Sigmoid colon (tissue), 7 donors: ENCODE data around the gene CIDEA. TPM values are rescaled to one million over a fixed set of nuclear protein-coding genes. Genes with fewer than 3 reads are reported as not detected.

Experiments
- DNase-seq: peaks from one replicate; pipeline ENCODE4 v3.0.0-alpha.2; 2019
- H3K27ac ChIP-seq, 4 donors: fragments of 200-600 bp; sonication (generic); one replicate each; pipeline ENCODE4 v1.5.1; 2016 to 2019; ENCODE audit warnings: mild to moderate bottlenecking in 1 of 4
- H3K27me3 ChIP-seq, 3 donors: fragments of 200-600 bp; sonication (generic); one replicate each; pipeline ENCODE4 v1.5.1; 2019; ENCODE audit warnings: mild to moderate bottlenecking in 1 of 3
- H3K36me3 ChIP-seq, 4 donors: fragments of 200-600 bp; sonication (generic); one replicate each; pipeline ENCODE4 v1.5.1; 2016 to 2019
- H3K4me1 ChIP-seq, 4 donors: fragments of 200-600 bp; sonication (generic); one replicate each; pipeline ENCODE4 v1.5.1; 2017 to 2019
- H3K4me3 ChIP-seq, 4 donors: fragments of 200-600 bp; sonication (generic); one replicate each; pipeline ENCODE4 v1.5.1; 2017 to 2019; ENCODE audit warnings: mild to moderate bottlenecking in 2 of 4, moderate library complexity in 1 of 4
- H3K9me3 ChIP-seq, 4 donors: fragments of 200-600 bp in 3 of 4; sonication (generic) in 3 of 4; one replicate each; pipeline versions ENCODE4 v1.5.1 to v1.6.1; 2013 to 2019
- EP300 ChIP-seq, 4 donors: sonication (generic); formaldehyde crosslinking; IDR thresholded peaks; one replicate each; pipeline ENCODE4 v1.6.1; 2017; ENCODE audit warnings: antibody characterized with exemption in 4 of 4
- POLR2A ChIP-seq, 2 donors: fragments of 450-650 bp; IDR thresholded peaks; one replicate each; pipeline ENCODE4 v1.6.1; 2016; ENCODE audit warnings: antibody characterized with exemption in 2 of 2, mild to moderate bottlenecking in 2 of 2, moderate library complexity in 2 of 2
- POLR2AphosphoS5 ChIP-seq, 4 donors: sonication (generic); formaldehyde crosslinking; IDR thresholded peaks; one replicate each; pipeline ENCODE4 v1.6.1; 2017; ENCODE audit warnings: antibody characterized with exemption in 4 of 4
- WGBS, 2 donors: extraction: QIAGEN DNeasy Blood & Tissue Kit; methylation state at CpG; one replicate each; pipeline ENCODE4 v1.1.7; 2013; 5-methylcytosine and 5-hydroxymethylcytosine counted together
- intact Hi-C: fragments of 100-400 bp; cut with DNase I; formaldehyde crosslinking; loops from one replicate; pipeline ENCODE4 v1.15.1; 2023
- polyA plus RNA-seq, 3 donors: library from polyadenylated mRNA; stranded (reverse); fragments of 200-250 nt; gene quantifications; one replicate each; pipeline ENCODE4 v1.2.3, GENCODE V29; 2013
- total RNA-seq, 4 donors: library from RNA; depleted of rRNA; stranded (reverse); fragments of >200 nt; gene quantifications; one replicate each; pipeline ENCODE4 v1.1.0, GENCODE V29; 2016
- TF ChIP-seq, protein P1 (sequence below), 4 experiments: fragments of 450-650 bp in 3 of 4; fragments of 200-600 bp in 1 of 4; IDR thresholded peaks; one replicate each; pipeline ENCODE4 v1.5.1; 2016 to 2019; ENCODE audit warnings: antibody characterized with exemption in 4 of 4, mild to moderate bottlenecking in 3 of 4, moderate library complexity in 2 of 4
- donor health status: healthy with polysubstance abuse.
- donor health status: Bipolar disorder and iron deficiency.
- donor health status: healthy.

The CIDEA gene
- total and polyA plus RNA-seq, 7 donors: 4.2 to 17.8 TPM; not detected in 5

DNA sequence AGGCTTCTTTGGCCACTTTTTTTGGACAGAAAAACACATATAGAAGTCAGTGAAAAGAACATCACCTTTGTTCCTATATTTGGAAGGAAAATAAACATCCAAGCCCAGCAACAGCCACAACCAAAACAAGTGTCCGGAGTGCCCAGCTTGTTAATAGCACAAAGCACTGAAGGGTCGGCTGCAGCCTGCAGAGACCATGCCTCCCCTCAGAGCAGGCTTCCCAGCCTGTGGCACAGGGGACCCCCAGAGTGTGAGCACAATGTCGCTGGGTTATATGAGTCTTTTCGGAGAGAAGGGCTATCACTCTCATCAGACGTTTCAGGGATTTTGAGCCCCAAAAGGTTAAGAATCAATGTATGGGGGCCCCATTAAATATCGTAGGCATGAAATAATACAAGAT is 6.2 kb upstream of the CIDEA start:
- Histone ChIP-seq H3K27ac (no peak overlapping the region), H3K4me1 (no peaks in the 10 kb centered on the region), H3K9me3 (no peaks in the 10 kb centered on the region), H3K4me3 (no peak overlapping the region), H3K36me3 (no peaks in the 10 kb centered on the region), H3K27me3 (peaks cover 0 to 34% (median 0%) of the 10 kb centered on the region in 3 donors)
- no peak for TF ChIP-seq POLR2A (IDR thresholded peaks at IDR 0.05)
- TF ChIP-seq, protein P1, sequence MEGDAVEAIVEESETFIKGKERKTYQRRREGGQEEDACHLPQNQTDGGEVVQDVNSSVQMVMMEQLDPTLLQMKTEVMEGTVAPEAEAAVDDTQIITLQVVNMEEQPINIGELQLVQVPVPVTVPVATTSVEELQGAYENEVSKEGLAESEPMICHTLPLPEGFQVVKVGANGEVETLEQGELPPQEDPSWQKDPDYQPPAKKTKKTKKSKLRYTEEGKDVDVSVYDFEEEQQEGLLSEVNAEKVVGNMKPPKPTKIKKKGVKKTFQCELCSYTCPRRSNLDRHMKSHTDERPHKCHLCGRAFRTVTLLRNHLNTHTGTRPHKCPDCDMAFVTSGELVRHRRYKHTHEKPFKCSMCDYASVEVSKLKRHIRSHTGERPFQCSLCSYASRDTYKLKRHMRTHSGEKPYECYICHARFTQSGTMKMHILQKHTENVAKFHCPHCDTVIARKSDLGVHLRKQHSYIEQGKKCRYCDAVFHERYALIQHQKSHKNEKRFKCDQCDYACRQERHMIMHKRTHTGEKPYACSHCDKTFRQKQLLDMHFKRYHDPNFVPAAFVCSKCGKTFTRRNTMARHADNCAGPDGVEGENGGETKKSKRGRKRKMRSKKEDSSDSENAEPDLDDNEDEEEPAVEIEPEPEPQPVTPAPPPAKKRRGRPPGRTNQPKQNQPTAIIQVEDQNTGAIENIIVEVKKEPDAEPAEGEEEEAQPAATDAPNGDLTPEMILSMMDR (IDR thresholded peaks at IDR 0.05): no peak
- TF ChIP-seq EP300 (IDR thresholded peaks at IDR 0.05): no peak
- TF ChIP-seq POLR2AphosphoS5 (IDR thresholded peaks at IDR 0.05): no peak
- intact Hi-C loops: no loop called here
- no peak for DNase-seq
- WGBS, 2 donors: 69 to 81% methylated on average over 6 of the region's 6 CpGs

DNA sequence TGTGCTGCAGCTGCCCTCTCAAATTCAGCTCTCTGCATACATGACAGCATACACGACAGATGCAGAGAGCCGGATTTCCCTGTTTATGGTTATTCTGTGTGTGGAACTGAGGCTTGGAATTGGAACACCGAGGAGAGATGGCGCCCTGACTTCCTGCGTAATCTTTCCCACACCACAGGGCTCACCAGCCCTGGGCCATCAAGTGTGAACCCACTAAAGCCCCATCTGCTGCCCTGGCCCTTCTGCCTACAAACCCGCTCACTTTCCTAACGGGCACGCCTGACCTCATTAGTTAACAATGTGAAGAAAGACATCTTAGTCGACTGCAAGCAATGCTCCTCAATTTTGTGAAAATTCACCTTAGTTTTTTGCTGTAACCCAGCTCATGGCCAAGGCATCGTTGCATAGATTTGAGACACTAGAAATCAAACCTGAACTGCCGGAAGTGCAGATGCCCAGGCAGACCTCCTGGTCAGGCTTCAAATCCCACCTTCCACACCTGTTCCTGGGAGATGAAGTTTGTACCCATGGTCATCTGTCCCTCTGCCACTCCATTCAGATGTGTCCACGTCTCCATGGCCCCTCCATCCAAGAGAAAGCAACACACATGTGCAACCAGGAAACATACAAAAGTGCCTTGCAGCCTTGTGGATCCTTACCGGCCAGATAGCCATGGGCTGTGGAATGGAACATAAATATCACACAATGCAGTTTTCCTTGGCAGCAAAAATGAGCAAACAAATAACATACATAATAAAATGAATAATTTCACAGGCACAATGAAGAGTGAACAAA is 5.0 kb upstream of the CIDEA start:
- Histone ChIP-seq H3K27ac (no peak overlapping the region), H3K27me3 (peaks cover 2 to 46% (median 10%) of the 10 kb centered on the region in 3 donors), H3K4me3 (no peak overlapping the region), H3K4me1 (peaks cover 0 to 9% (median 7%) of the 10 kb centered on the region in 4 donors), H3K36me3 (no peaks in the 10 kb centered on the region), H3K9me3 (no peaks in the 10 kb centered on the region)
- TF ChIP-seq, protein P1 (IDR thresholded peaks at IDR 0.05): no peak
- TF ChIP-seq POLR2AphosphoS5 (IDR thresholded peaks at IDR 0.05) (no peak), EP300 (IDR thresholded peaks at IDR 0.05) (no peak), POLR2A (IDR thresholded peaks at IDR 0.05) (no peak)
- WGBS, 2 donors: 73 to 78% methylated on average over 13 of the region's 13 CpGs
- no peak for DNase-seq
- intact Hi-C loops: no loop called here

DNA sequence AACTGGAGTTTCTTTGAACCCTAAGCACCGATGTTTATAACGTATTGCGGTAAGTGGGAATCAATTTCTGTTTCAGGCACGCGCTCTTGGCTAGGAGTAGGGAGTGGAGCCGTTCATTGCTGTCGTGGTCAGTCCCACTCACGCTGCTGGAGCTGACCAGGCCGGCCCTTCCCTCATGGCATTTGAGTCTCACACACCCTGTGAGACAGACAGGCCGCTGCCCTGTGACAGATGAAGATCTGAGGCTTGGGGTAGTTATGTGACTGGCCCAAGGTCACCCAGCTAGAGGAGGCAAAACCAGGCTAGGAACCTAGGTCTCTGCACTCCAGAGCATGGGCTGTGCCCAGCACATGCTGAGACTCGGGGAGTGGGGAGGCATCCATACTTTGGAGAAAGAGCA is 2.9 kb upstream of the CIDEA start:
- Histone ChIP-seq H3K4me1 (peaks cover 0 to 16% (median 14%) of the 10 kb centered on the region in 4 donors), H3K36me3 (no peaks in the 10 kb centered on the region), H3K27me3 (peaks cover 6 to 57% (median 22%) of the 10 kb centered on the region in 3 donors), H3K27ac (no peak overlapping the region), H3K9me3 (no peaks in the 10 kb centered on the region), H3K4me3 (no peak overlapping the region)
- WGBS, 2 donors: 72 to 89% methylated on average over 11 of the region's 11 CpGs
- no peak for DNase-seq
- intact Hi-C loops: no loop called here
- no peak for TF ChIP-seq POLR2AphosphoS5 (IDR thresholded peaks at IDR 0.05)
- TF ChIP-seq POLR2A (IDR thresholded peaks at IDR 0.05): no peak
- TF ChIP-seq EP300 (IDR thresholded peaks at IDR 0.05): no peak
- TF ChIP-seq, protein P1 (IDR thresholded peaks at IDR 0.05): no peak

DNA sequence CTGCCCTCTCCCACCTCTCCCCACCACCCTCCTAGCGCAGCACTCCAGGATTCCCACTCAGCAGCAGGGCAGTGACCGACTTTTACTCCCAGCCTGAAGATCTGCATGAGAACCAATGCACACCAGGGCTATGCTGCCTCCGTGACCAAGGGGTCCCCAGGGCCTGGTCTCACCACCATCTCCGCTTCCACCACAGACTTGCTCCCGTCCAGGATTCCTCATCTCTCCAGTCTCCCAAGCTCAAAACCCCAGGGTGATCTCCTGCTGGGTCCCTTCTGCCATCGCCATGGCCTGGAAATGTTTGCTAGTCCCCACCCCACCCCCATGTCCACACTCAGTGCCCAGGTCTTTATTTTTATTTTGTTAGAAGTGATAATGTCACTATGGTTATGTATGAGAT is 2.1 kb upstream of the CIDEA start:
- Histone ChIP-seq H3K4me1 (peaks cover 0 to 16% (median 14%) of the 10 kb centered on the region in 4 donors), H3K36me3 (no peaks in the 10 kb centered on the region), H3K4me3 (no peak overlapping the region), H3K27me3 (peaks cover 6 to 50% (median 22%) of the 10 kb centered on the region in 3 donors), H3K27ac (no peak overlapping the region), H3K9me3 (no peaks in the 10 kb centered on the region)
- TF ChIP-seq, protein P1 (IDR thresholded peaks at IDR 0.05): no peak
- TF ChIP-seq POLR2A (IDR thresholded peaks at IDR 0.05) (no peak), POLR2AphosphoS5 (IDR thresholded peaks at IDR 0.05) (no peak)
- WGBS, 2 donors: 88 to 89% methylated on average over 6 of the region's 6 CpGs
- DNase-seq: no peak
- intact Hi-C loops: no loop called here
